NCI-H82 (cell line): Measurements from ENCODE around the gene CACNG8.
"Not testable (repeated sequence)": the region's sequence is repeated elsewhere in the genome, so short reads cannot be mapped to it uniquely, and the experiment has no call there.

Experiments
- DNase-seq: peaks from one replicate; lab custom pipeline; 2025; lab: John Stamatoyannopoulos, UW

CACNG8 gene

DNA sequence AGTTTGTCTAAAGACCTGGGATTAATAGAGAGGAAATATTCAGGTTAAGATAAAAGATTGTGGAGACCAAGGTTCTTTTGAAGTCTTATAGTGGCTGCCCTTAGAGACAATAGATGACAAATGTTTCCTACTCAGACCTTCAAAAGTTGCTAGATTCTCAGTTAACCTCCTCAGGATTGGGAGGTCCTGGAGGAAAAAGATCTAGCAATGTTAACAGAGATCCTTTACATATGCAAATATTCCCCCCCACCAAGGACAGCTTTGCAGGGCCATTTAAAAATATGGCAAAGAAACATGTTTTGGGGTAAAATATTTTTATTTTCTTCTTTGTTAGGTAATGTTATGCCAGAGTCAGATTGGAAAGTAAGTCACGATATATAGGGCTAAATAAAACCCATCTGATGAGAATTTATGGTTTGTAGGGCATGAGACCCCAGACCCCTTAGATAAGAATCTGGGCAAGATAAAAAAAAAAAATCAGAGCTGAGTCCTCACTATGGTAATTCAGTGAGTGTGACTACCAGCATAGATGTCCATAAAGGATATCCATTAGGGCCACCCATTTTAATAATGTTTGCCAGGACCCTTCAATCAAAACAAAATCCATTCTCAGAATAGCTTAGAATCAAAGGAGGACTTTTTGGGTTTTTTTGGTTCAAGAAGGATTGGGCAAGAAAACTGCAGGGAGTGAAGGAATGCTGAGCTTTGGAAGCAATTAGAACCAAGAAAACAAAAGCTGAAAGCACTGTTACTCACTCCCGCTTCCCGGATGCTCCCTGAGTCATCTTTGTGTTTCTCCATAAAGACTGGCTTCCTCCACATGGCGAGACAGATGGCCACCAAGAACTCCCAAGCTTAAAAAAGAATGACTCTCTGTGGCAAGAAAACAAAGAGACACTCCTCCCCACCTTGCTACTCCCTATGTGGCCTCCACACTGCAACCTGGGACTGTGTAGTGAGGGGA, 72.8 kb downstream of the CACNG8 start:
- DNase-seq, result peak; percentile 8

DNA sequence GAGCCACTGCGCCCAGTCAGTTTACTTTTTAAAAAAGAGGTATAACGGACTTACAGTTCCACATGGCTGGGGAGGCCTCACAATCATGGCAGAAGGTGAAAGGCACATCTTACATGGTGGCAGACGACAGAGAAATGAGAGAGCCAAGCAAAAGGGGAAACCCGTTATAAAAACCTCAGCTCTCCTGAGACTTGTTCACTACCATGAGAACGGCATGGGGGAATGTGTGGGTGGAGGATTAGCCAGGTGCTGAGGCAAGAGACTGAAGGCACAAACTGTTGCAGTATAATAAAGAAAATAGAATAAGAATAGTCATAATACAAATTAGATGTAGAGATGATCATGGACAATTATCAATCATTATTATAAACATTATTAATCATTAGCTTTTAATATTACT, 73.8 kb downstream of the CACNG8 start:
- DNase-seq, result not testable (repeated sequence)
